Measurements from ENCODE around the gene HACD4.

The HACD4 gene, protein sequence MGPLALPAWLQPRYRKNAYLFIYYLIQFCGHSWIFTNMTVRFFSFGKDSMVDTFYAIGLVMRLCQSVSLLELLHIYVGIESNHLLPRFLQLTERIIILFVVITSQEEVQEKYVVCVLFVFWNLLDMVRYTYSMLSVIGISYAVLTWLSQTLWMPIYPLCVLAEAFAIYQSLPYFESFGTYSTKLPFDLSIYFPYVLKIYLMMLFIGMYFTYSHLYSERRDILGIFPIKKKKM

DNA sequence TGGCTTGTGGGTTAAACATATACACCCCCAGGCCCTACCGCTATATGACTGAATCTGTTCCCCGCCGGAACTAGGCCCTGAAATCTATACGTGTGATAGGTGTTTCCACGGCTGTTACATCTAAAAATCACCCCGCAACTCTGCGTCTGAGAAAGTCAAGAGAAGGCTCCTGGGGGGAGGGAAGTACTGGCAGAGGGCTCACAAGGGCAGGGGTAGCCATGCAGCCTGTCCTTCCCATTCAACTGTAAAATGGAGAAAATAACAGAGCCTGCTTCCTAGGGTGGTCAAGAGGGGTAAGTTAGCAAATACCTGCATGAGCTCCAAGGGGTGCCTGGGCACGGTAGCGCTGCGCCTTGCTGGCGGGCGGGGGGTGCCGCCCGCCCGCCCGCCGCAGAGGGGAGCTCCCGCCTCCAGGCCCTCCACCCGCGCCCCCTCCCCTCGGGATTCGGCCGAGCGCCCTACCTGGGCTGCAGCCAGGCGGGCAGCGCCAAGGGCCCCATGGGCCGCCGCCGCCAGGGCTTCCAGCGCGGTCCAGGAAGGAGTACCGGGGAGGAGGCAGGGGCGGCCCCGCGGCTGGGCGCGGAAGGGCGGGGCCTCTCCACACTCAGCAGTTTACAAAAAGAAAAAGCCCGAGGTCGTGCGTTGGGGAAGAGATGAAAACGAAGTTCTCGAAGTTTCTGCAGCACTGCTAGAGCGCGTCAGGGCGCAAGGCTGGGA, at the start of gene HACD4:
TSS of gene HACD4 (minus strand) at position 550 of the 717 bp plus-strand sequence. CDS start at position 500, 50 bp downstream.
- no peaks in the 10 kb centered on the region for H3K9me3 ChIP-seq (ENCODE audit: control insufficient read depth in 1 of 2, low read length in 2 of 2)
- no peaks in the 10 kb centered on the region for H3K36me3 ChIP-seq (ENCODE audit: control insufficient read depth in 1 of 2, insufficient read depth in 2 of 2, low read length in 2 of 2)
- peak within 1 kb of the TSS; percentile 68 to 85 for H3K4me3 ChIP-seq (ENCODE audit: low read depth in 1 of 2, low read length in 2 of 2)
- peak within 1 kb of the TSS; percentile 86 for H3K27ac ChIP-seq (ENCODE audit: low read length)
- H3K4me1 ChIP-seq (ENCODE audit: control insufficient read depth in 1 of 2, insufficient read depth in 2 of 2, low read length in 2 of 2), result peaks cover 0 to 20% of the 10 kb centered on the region in 2 donors
- no peaks in the 10 kb centered on the region for H3K27me3 ChIP-seq (ENCODE audit: low read depth, low read length)

DNA sequence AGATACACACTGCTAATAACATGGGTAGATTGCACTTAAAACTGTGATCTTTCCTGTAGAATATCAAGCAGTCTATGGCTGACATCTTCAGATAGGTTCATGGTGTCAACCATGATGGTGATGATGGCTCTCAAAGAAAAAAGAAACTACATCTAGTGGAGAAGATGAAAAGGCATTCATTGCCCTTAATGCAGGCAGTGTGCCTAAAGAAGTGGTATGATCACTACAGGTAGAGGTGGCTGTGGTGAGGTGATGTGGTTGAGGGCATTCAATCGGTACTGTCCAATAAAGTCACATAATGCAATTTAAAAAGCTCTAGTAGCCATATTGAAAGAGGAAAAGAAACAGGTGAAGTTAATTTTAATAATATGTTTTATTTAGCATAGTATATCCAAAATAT, 49.4 kb upstream of the HACD4 start:
- H3K27me3 ChIP-seq (ENCODE audit: low read depth, low read length), result no peaks in the 10 kb centered on the region
- H3K9me3 ChIP-seq (ENCODE audit: control insufficient read depth in 1 of 2, low read length in 2 of 2), result no peaks in the 10 kb centered on the region
- H3K36me3 ChIP-seq (ENCODE audit: control insufficient read depth in 1 of 2, insufficient read depth in 2 of 2, low read length in 2 of 2), result no peaks in the 10 kb centered on the region
- H3K4me3 ChIP-seq (ENCODE audit: low read depth in 1 of 2, low read length in 2 of 2), result no peak overlapping the region
- peaks cover 0 to 7% of the 10 kb centered on the region in 2 donors for H3K4me1 ChIP-seq (ENCODE audit: control insufficient read depth in 1 of 2, insufficient read depth in 2 of 2, low read length in 2 of 2)
- H3K27ac ChIP-seq (ENCODE audit: low read length), result no peak overlapping the region

DNA sequence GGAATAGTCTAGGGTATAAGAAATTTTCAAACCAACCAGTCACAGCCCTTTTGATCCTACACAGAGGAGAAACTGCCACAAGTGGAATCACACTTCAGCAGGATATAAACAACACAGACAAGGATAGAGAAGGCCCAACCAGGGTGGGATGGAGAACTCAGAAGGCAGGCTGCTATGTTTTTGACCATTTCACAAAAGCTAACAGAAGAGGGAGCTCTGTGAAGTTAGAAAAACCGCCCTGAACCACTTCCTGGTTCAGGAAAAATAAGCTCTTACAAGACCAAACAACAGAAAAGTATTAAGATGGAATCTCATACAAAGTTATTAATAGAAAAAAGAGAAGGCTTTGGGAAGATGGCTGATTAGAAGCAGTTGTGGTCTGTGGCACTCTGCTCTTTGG, 47.3 kb upstream of the HACD4 start:
- no peak overlapping the region for H3K4me3 ChIP-seq (ENCODE audit: low read depth in 1 of 2, low read length in 2 of 2)
- H3K9me3 ChIP-seq (ENCODE audit: control insufficient read depth in 1 of 2, low read length in 2 of 2), result no peaks in the 10 kb centered on the region
- H3K27me3 ChIP-seq (ENCODE audit: low read depth, low read length), result no peaks in the 10 kb centered on the region
- H3K36me3 ChIP-seq (ENCODE audit: control insufficient read depth in 1 of 2, insufficient read depth in 2 of 2, low read length in 2 of 2), result no peaks in the 10 kb centered on the region
- no peak overlapping the region for H3K27ac ChIP-seq (ENCODE audit: low read length)
- H3K4me1 ChIP-seq (ENCODE audit: control insufficient read depth in 1 of 2, insufficient read depth in 2 of 2, low read length in 2 of 2), result peaks cover 0 to 7% of the 10 kb centered on the region in 2 donors

DNA sequence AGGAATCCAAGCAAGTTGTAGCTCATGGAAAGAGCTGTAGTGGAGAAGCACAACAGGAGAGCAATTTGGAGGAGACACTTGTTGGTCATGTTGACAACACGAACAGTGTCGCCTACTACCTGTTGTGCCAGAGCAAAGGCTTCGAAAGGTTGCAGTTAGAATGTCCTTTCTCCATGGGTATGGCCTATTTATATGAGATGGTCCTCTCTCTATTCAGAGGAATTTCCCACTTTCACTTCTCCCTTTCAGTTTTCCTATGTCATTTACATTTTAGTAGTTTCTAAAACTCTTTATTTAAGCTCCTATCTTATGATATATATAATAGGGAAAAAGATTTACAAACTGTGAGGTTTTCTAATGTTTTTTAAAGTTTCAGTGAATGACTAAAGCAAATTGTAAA, 46.3 kb upstream of the HACD4 start, which contains the start of gene IFNB1:
TSS of gene IFNB1 (minus strand) at position 162 of the 400 bp plus-strand sequence. CDS start at position 89, 73 bp downstream.
- H3K36me3 ChIP-seq (ENCODE audit: control insufficient read depth in 1 of 2, insufficient read depth in 2 of 2, low read length in 2 of 2), result no peaks in the 10 kb centered on the region
- H3K27me3 ChIP-seq (ENCODE audit: low read depth, low read length), result no peaks in the 10 kb centered on the region
- H3K9me3 ChIP-seq (ENCODE audit: control insufficient read depth in 1 of 2, low read length in 2 of 2), result no peaks in the 10 kb centered on the region
- no peak within 1 kb of the TSS for H3K27ac ChIP-seq (ENCODE audit: low read length)
- H3K4me3 ChIP-seq (ENCODE audit: low read depth in 1 of 2, low read length in 2 of 2), result no peak within 1 kb of the TSS
- peaks cover 0 to 7% of the 10 kb centered on the region in 2 donors for H3K4me1 ChIP-seq (ENCODE audit: control insufficient read depth in 1 of 2, insufficient read depth in 2 of 2, low read length in 2 of 2)

DNA sequence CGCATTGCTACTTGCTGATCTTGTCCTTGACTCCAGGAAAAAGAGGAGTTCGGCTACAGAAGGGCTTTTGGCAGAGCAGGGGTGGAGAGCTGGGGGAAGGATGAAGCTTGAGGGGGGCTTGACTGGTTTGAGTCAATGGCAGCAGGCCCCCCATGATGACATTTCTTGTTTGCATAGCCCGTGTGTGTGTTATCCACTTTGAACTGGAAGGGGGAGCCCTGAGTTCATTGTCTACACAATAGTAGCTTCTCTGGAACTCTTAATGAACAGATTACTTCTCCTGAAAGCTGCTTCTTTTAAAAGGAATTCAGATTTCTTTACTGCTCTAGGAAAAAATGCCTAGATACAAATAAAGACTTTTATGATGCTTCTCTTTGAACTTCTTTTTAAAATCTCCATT, 44.0 kb upstream of the HACD4 start:
- Histone ChIP-seq H3K4me1 (ENCODE audit: control insufficient read depth in 1 of 2, insufficient read depth in 2 of 2, low read length in 2 of 2) (peaks cover 0 to 8% of the 10 kb centered on the region in 2 donors), H3K27ac (ENCODE audit: low read length) (no peak overlapping the region), H3K4me3 (ENCODE audit: low read depth in 1 of 2, low read length in 2 of 2) (no peak overlapping the region)

DNA sequence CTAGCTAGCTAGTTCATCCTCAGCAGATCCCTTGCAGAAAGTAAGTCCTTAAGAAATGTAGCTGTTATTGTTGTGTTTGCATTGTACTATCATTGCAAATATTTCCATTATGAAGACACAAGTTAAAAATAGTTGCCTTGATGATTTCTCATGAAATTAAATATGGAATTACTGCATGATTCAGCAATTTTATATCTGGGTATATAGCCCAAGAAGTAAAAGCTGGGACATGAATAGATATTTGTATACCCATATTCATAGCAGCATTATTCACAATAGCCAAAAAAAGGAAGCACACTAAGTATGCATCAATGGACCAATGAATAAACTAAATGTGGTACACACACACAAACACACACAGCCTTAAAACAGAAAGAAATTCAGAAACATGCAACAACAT, 39.5 kb upstream of the HACD4 start:
- Histone ChIP-seq H3K27ac (ENCODE audit: low read length) (no peak overlapping the region), H3K27me3 (ENCODE audit: low read depth, low read length) (no peaks in the 10 kb centered on the region), H3K4me3 (ENCODE audit: low read depth in 1 of 2, low read length in 2 of 2) (no peak overlapping the region), H3K9me3 (ENCODE audit: control insufficient read depth in 1 of 2, low read length in 2 of 2) (no peaks in the 10 kb centered on the region), H3K4me1 (ENCODE audit: control insufficient read depth in 1 of 2, insufficient read depth in 2 of 2, low read length in 2 of 2) (peaks cover 0 to 12% of the 10 kb centered on the region in 2 donors), H3K36me3 (ENCODE audit: control insufficient read depth in 1 of 2, insufficient read depth in 2 of 2, low read length in 2 of 2) (no peaks in the 10 kb centered on the region)

More for the DNA sequence above, 44.0 kb upstream of the HACD4 start:
- H3K27me3 ChIP-seq (ENCODE audit: low read depth, low read length), result no peaks in the 10 kb centered on the region
- no peaks in the 10 kb centered on the region for H3K36me3 ChIP-seq (ENCODE audit: control insufficient read depth in 1 of 2, insufficient read depth in 2 of 2, low read length in 2 of 2)
- no peaks in the 10 kb centered on the region for H3K9me3 ChIP-seq (ENCODE audit: control insufficient read depth in 1 of 2, low read length in 2 of 2)

DNA sequence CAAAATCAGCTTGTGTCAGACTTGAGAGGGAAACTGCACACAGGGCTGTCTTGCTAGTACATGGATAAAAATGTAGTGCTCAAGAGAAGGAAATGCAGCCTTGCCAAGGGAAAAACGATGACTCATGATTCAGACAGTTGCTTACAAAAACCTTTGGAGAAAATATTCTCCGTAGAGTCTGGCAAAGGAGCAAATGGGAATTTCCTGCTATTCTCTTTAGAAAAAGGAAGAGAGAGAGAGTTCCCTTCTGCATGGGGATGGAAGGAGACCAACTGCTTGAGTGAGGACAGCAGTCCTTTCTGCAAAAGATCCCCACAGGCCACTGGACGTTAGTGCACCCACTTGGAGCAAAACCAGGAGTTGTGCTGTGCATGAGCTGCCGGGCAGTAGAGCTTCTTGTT, 38.7 kb upstream of the HACD4 start:
- H3K27ac ChIP-seq (ENCODE audit: low read length), result no peak overlapping the region
- H3K27me3 ChIP-seq (ENCODE audit: low read depth, low read length), result no peaks in the 10 kb centered on the region
- peaks cover 0 to 12% of the 10 kb centered on the region in 2 donors for H3K4me1 ChIP-seq (ENCODE audit: control insufficient read depth in 1 of 2, insufficient read depth in 2 of 2, low read length in 2 of 2)
- H3K4me3 ChIP-seq (ENCODE audit: low read depth in 1 of 2, low read length in 2 of 2), result no peak overlapping the region
- H3K9me3 ChIP-seq (ENCODE audit: control insufficient read depth in 1 of 2, low read length in 2 of 2), result no peaks in the 10 kb centered on the region
- no peaks in the 10 kb centered on the region for H3K36me3 ChIP-seq (ENCODE audit: control insufficient read depth in 1 of 2, insufficient read depth in 2 of 2, low read length in 2 of 2)

DNA sequence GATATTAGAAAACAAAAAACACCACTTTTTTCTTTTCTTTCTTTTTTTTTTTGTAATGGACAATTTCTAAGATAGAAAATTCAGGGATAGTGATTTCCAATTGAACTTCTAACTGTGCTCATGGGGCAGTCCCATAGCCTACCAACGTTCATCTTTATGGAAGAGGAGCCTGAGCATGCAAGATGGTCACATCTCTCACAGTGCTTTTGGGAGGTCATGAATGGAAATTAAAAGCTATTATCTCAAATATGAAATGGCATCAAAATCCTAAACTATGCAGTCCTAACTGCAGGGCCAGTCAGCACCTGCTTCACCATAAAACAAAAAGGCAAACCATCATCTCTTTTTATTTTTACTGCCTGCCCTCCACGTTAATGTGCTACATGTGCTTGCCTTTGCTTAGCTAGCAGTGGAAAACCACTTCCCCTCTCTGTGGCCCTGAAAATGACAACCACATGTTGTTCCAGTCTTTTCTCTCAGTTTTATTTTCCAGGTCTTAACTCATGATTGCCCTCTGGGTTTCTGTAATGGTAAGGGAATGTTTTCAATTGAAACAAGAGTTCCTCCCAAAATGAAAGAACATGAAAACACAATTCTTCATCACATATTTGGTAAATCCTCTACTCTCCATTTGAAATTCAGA, 29.6 kb upstream of the HACD4 start:
- Histone ChIP-seq H3K27ac (ENCODE audit: low read length) (no peak overlapping the region), H3K36me3 (ENCODE audit: control insufficient read depth in 1 of 2, insufficient read depth in 2 of 2, low read length in 2 of 2) (no peaks in the 10 kb centered on the region), H3K27me3 (ENCODE audit: low read depth, low read length) (no peaks in the 10 kb centered on the region), H3K9me3 (ENCODE audit: control insufficient read depth in 1 of 2, low read length in 2 of 2) (no peaks in the 10 kb centered on the region), H3K4me3 (ENCODE audit: low read depth in 1 of 2, low read length in 2 of 2) (no peak overlapping the region), H3K4me1 (ENCODE audit: control insufficient read depth in 1 of 2, insufficient read depth in 2 of 2, low read length in 2 of 2) (no peaks in the 10 kb centered on the region)

DNA sequence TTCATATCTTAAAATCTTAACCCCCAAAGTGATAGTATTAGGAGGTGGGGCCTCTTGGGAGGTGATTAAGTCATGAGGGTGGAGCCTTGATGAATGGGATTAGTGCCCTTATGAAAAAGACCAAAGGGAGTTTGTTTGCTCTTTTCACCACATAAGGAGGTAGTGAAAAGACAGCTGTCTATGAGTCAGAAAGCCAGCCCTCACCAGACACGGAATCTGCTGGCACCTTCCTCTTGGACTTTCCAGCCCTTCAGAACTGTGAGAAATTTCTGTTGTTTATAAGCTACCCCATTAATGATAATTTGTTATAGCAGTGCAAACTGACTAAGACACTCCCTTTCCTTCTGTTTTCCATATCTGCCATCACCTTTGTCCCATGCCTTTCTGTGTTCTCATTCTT, 25.5 kb upstream of the HACD4 start:
- Histone ChIP-seq H3K4me1 (ENCODE audit: control insufficient read depth in 1 of 2, insufficient read depth in 2 of 2, low read length in 2 of 2) (no peaks in the 10 kb centered on the region), H3K36me3 (ENCODE audit: control insufficient read depth in 1 of 2, insufficient read depth in 2 of 2, low read length in 2 of 2) (no peaks in the 10 kb centered on the region), H3K27ac (ENCODE audit: low read length) (no peak overlapping the region), H3K4me3 (ENCODE audit: low read depth in 1 of 2, low read length in 2 of 2) (no peak overlapping the region), H3K9me3 (ENCODE audit: control insufficient read depth in 1 of 2, low read length in 2 of 2) (no peaks in the 10 kb centered on the region), H3K27me3 (ENCODE audit: low read depth, low read length) (no peaks in the 10 kb centered on the region)

DNA sequence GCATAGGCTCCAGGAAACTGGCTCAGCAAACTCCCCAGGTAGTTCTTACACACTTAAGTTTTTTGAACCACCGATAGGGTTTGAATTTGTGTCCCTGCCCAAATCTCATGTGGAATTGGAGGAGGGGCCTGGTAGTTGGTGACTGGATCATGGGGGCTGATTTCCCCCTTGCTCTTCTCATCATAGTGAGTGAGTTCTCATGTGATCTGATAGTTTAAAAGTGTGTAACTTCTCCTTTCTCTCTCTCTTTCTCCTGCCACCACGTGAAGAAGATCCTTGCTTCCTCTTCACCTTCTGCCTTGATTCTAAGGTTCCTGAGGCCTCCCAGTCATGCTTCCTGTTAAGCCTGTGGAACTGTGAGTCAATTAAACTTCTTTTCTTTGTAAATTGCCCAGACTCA, 22.4 kb upstream of the HACD4 start:
- no peaks in the 10 kb centered on the region for H3K4me1 ChIP-seq (ENCODE audit: control insufficient read depth in 1 of 2, insufficient read depth in 2 of 2, low read length in 2 of 2)
- no peak overlapping the region for H3K27ac ChIP-seq (ENCODE audit: low read length)
- no peaks in the 10 kb centered on the region for H3K27me3 ChIP-seq (ENCODE audit: low read depth, low read length)
- no peak overlapping the region for H3K4me3 ChIP-seq (ENCODE audit: low read depth in 1 of 2, low read length in 2 of 2)
- H3K9me3 ChIP-seq (ENCODE audit: control insufficient read depth in 1 of 2, low read length in 2 of 2), result no peaks in the 10 kb centered on the region
- no peaks in the 10 kb centered on the region for H3K36me3 ChIP-seq (ENCODE audit: control insufficient read depth in 1 of 2, insufficient read depth in 2 of 2, low read length in 2 of 2)

DNA sequence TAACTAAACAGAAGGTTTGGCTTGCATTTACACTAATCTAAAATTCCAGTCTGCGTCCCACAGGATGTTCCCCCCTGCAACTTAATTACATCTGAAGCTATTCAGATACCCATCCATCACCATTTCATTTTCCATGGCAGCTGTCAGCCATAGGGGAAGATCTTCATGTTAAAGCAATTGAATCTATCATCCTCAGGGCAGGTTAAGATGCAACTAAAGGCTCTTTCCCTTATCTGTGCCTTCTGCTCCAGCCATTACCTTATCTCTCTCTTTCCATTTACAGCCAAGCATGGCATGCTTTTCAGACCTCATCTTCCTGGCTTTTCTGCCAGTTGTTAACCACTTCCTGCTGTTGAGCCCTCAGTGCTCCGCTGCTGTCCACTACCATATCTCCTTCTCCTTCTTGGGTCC, 15.8 kb upstream of the HACD4 start:
- Histone ChIP-seq H3K9me3 (ENCODE audit: control insufficient read depth in 1 of 2, low read length in 2 of 2) (no peaks in the 10 kb centered on the region), H3K4me3 (ENCODE audit: low read depth in 1 of 2, low read length in 2 of 2) (no peak overlapping the region), H3K27me3 (ENCODE audit: low read depth, low read length) (no peaks in the 10 kb centered on the region), H3K4me1 (ENCODE audit: control insufficient read depth in 1 of 2, insufficient read depth in 2 of 2, low read length in 2 of 2) (no peaks in the 10 kb centered on the region), H3K27ac (ENCODE audit: low read length) (no peak overlapping the region), H3K36me3 (ENCODE audit: control insufficient read depth in 1 of 2, insufficient read depth in 2 of 2, low read length in 2 of 2) (no peaks in the 10 kb centered on the region)

All from muscle layer of duodenum (tissue), 2 donors.